Transverse colon (tissue), 4 donors: ENCODE measurements around the gene PPARD. TPM values are rescaled to one million over a fixed set of nuclear protein-coding genes. Genes with fewer than 3 reads are reported as not detected.

ENCODE experiments used
- DNase-seq: peaks from one replicate; pipeline ENCODE4 v3.0.0-alpha.2; 2019
- H3K27ac ChIP-seq, 4 donors: fragments of 200-600 bp; sonication (generic); 2 replicates each; pipeline ENCODE4 v1.5.1; 2016 to 2018; ENCODE audit warnings: inconsistent platforms in 4 of 4
- H3K27me3 ChIP-seq: fragments of 200-600 bp; sonication (generic); 2 replicates; pipeline ENCODE4 v1.5.1; 2017; ENCODE audit warnings: inconsistent platforms
- H3K36me3 ChIP-seq, 4 donors: fragments of 200-600 bp; sonication (generic); 2 replicates each; pipeline ENCODE4 v1.5.1; 2017 to 2019; ENCODE audit warnings: inconsistent platforms in 4 of 4
- H3K4me1 ChIP-seq, 4 donors: fragments of 200-600 bp; sonication (generic); 2 replicates each; pipeline ENCODE4 v1.5.1; 2017 to 2020; ENCODE audit warnings: inconsistent platforms in 4 of 4
- H3K4me3 ChIP-seq, 4 donors: fragments of 200-600 bp; sonication (generic); 1 replicate in 1 of 4; 2 replicates in 3 of 4; pipeline versions ENCODE4 v1.5.1 to v1.6.1; 2017 to 2019; ENCODE audit warnings: inconsistent platforms in 4 of 4
- H3K9me3 ChIP-seq, 2 donors: fragments of 200-600 bp; sonication (generic); 2 replicates each; pipeline ENCODE4 v1.5.1; 2017 to 2019; ENCODE audit warnings: inconsistent platforms in 2 of 2
- CTCF ChIP-seq, 5 experiments: fragments of 200-600 bp in 3 of 5; fragments of 450-650 bp in 2 of 5; sonication (generic) in 3 of 5; IDR thresholded peaks; 1 replicate in 2 of 5; 2 replicates in 3 of 5; pipeline ENCODE4 v1.5.1; 2016 to 2017; ENCODE audit warnings: antibody characterized with exemption in 5 of 5, inconsistent platforms in 3 of 5, mild to moderate bottlenecking in 2 of 5, moderate library complexity in 1 of 5
- EP300 ChIP-seq: sonication (generic); formaldehyde crosslinking; IDR thresholded peaks from one replicate; pipeline ENCODE4 v1.6.1; 2017; ENCODE audit warnings: antibody characterized with exemption, low read depth
- POLR2A ChIP-seq: fragments of 450-650 bp; IDR thresholded peaks from one replicate; pipeline ENCODE4 v1.6.1; 2016; ENCODE audit warnings: antibody characterized with exemption, mild to moderate bottlenecking, moderate library complexity
- POLR2AphosphoS5 ChIP-seq, 3 donors: sonication (generic); formaldehyde crosslinking; IDR thresholded peaks; one replicate each; pipeline ENCODE4 v1.6.1; 2016; ENCODE audit warnings: antibody characterized with exemption in 3 of 3
- WGBS, 2 donors: methylation state at CpG; one replicate each; pipeline ENCODE4 v1.1.5; 2018; ENCODE audit warnings: low coverage in 1 of 2; 5-methylcytosine and 5-hydroxymethylcytosine counted together
- in situ Hi-C, 4 donors: fragments of 200-750 bp; cut with MboI; loops; one replicate each; pipeline versions ENCODE4 v1.15.0 to v1.15.1; 2017; ENCODE audit warnings: low sequenced_read_pairs in 3 of 4, low pct_ligation_motif_present in 1 of 4, low pct_unique_long_range_greater_than_20kb in 1 of 4
- intact Hi-C: fragments of 100-400 bp; cut with DNase I; formaldehyde crosslinking; loops from one replicate; pipeline ENCODE4 v1.15.1; 2023; ENCODE audit warnings: low total_unique reads
- total RNA-seq, 4 donors: library from RNA; depleted of rRNA; stranded (reverse); fragments of >200 nt; gene quantifications; one replicate each; pipeline ENCODE4 v1.1.0, GENCODE V29; 2016

The PPARD gene
- total RNA-seq, 4 donors from 2014 or later, result 19.8 to 110 (median 29.3) TPM

DNA sequence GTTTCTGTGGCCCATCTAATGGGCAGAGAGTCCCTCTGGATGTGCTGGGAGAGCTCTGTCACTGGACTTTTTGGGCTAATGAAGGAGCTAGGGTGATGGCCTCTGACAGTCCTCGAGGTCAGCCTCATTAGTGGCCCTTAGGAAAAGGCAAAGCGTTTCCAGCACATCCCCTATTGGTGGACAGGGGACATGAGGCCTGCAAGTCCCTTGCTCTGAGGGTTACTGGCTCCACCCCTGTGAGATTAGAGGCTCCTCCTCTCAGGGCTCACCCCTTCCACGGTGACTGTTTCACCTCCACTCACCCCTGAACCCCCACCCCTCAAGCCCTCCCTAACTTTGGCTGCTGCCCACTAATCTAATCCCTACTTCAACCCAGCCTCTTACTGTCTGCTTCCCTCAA is 97.0 kb downstream of the PPARD start:
- WGBS, 2 donors, result 14 to 41% methylated on average over 1 to 3 of the region's 3 CpGs
- no peak for DNase-seq
- Histone ChIP-seq H3K27ac (no peak overlapping the region), H3K36me3 (no peaks in the 10 kb centered on the region), H3K4me3 (no peak overlapping the region), H3K9me3 (no peaks in the 10 kb centered on the region), H3K4me1 (peaks cover 8 to 28% (median 18%) of the 10 kb centered on the region in 4 donors), H3K27me3 (no peaks in the 10 kb centered on the region)
- in situ Hi-C loops (loop anchor here in 1 of 4 donors (25.0 kb wide), 1 partner anchor 127 kb away; no protein-coding TSS in a partner anchor), intact Hi-C loops (no loop called here)
- TF ChIP-seq EP300 (no peak), POLR2A (no peak), POLR2AphosphoS5 (IDR thresholded peaks at IDR 0.05) (no peak)

GRCh38 chr6:35441205-35441604 is 98.8 kb downstream of the PPARD start:
- Histone ChIP-seq H3K36me3 (no peaks in the 10 kb centered on the region), H3K4me1 (peaks cover 0 to 10% (median 3%) of the 10 kb centered on the region in 4 donors), H3K27ac (no peak overlapping the region), H3K27me3 (no peaks in the 10 kb centered on the region), H3K9me3 (no peaks in the 10 kb centered on the region), H3K4me3 (no peak overlapping the region)
- intact Hi-C loops (no loop called here), in situ Hi-C loops (loop anchor here in 3 of 4 donors (10.0 to 25.0 kb wide), 2 partner anchors 96 to 129 kb away; partner anchors contain the start of gene PPARD (in 2 of the 3))
- TF ChIP-seq POLR2AphosphoS5 (IDR thresholded peaks at IDR 0.05) (no peak), CTCF (IDR thresholded peaks at IDR 0.05) (no peak), POLR2A (no peak), EP300 (no peak)
- 77% methylated on average over 3 of the region's 3 CpGs; no CpG with 5 or more reads in 1 of the 2 donors for WGBS, 2 donors
- DNase-seq, result no peak

DNA sequence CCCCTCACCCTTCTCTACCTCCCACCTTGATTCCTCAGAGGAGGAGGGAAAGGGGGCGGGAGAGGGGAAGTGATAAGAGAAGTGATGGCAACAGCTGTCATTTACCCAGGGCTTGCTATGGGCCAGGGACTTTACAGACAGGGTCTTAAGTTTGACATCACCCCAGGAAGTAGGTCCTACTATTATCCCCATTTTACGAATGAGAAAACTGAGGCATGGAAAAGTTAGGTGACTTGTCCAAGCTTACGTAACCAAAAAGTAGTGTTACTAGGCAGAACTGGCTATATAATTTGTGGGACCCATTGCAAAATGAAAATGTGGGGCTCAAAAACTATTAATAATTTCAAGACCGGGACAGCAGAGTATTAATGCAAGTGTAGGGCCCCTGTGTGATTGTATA is 99.3 kb downstream of the PPARD start:
- peaks cover 0 to 6% (median 0%) of the 10 kb centered on the region in 4 donors for H3K4me1 ChIP-seq
- 89 to 96% methylated on average over 2 to 4 of the region's 4 CpGs for WGBS, 2 donors
- no peak overlapping the region for H3K27ac ChIP-seq
- DNase-seq, result no peak
- H3K27me3 ChIP-seq, result no peaks in the 10 kb centered on the region
- in situ Hi-C loops, result loop anchor here in 3 of 4 donors (10.0 to 25.0 kb wide), 2 partner anchors 97 to 129 kb away; partner anchors contain the start of gene PPARD (in 2 of the 3)
- intact Hi-C loops, result no loop called here
- no peaks in the 10 kb centered on the region for H3K36me3 ChIP-seq
- H3K4me3 ChIP-seq, result no peak overlapping the region
- no peaks in the 10 kb centered on the region for H3K9me3 ChIP-seq
- TF ChIP-seq CTCF (IDR thresholded peaks at IDR 0.05) (no peak), POLR2AphosphoS5 (IDR thresholded peaks at IDR 0.05) (no peak)

DNA sequence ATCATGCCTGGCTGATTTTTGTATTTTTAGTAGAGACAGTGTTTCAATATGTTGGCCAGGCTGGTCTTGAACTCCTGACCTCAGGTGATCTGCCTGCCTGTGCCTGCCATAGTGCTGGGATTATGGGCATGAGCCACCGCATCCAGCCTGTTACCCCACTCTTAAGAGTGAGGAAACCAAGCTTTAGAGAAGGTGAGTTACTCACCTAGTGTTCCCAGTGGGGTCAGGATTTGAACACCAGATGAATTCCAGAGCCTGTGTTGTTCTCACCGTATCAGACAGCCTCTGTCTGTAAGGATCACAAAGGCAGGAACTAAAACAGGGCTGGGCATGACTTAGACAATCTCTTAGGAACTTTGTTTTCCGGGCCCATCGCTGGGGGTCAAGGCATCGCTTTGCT is 100.3 kb downstream of the PPARD start:
- no peak overlapping the region for H3K4me3 ChIP-seq
- intact Hi-C loops, result no loop called here
- WGBS, 2 donors, result 83% methylated on average over 5 of the region's 5 CpGs; no CpG with 5 or more reads in 1 of the 2 donors
- H3K27ac ChIP-seq, result no peak overlapping the region
- no peaks in the 10 kb centered on the region for H3K36me3 ChIP-seq
- peaks cover 0 to 5% (median 0%) of the 10 kb centered on the region in 4 donors for H3K4me1 ChIP-seq
- no peaks in the 10 kb centered on the region for H3K27me3 ChIP-seq
- H3K9me3 ChIP-seq, result no peaks in the 10 kb centered on the region
- DNase-seq, result no peak
- in situ Hi-C loops, result loop anchor here in 3 of 4 donors (10.0 to 25.0 kb wide), 2 partner anchors 98 to 130 kb away; partner anchors contain the start of gene PPARD (in 2 of the 3)
- TF ChIP-seq CTCF (IDR thresholded peaks at IDR 0.05) (no peak), POLR2A (no peak), EP300 (no peak), POLR2AphosphoS5 (IDR thresholded peaks at IDR 0.05) (no peak)
